Measurements from ENCODE around the gene NDUFA11. TPM values are rescaled to one million over a fixed set of nuclear protein-coding genes. Genes with fewer than 3 reads are reported as not detected.
A peak's percentile ranks its signal among the peaks of the same experiment; 100 is the strongest.

The NDUFA11 gene
- total RNA-seq, 3 donors from 2014 or later, result 186 to 278 (median 186) TPM

GRCh38 chr19:5896365-5897076 is 7.1 kb downstream of the NDUFA11 start:
- peaks cover 0 to 8% of the 10 kb centered on the region in 2 donors for H3K4me1 ChIP-seq
- H3K9me3 ChIP-seq, result no peaks in the 10 kb centered on the region
- DNase-seq (ENCODE audit: low spot score in 2 of 2), result no peak
- H3K27me3 ChIP-seq, result no peaks in the 10 kb centered on the region
- no peak overlapping the region for H3K4me3 ChIP-seq
- intact Hi-C loops (cut with DNase I; ENCODE audit: low total_unique reads), result no loop called here
- peaks cover 7% of the 10 kb centered on the region for H3K36me3 ChIP-seq
- H3K27ac ChIP-seq, result peak overlapping the region in 1 of 2 donors; percentile 68
- TF ChIP-seq POLR2A (IDR thresholded peaks at IDR 0.05) (no peak), CTCF (IDR thresholded peaks at IDR 0.05) (no peak), POLR2AphosphoS5 (IDR thresholded peaks at IDR 0.05) (no peak)

GRCh38 chr19:5895890-5896289 is 7.7 kb downstream of the NDUFA11 start:
- peaks cover 0 to 8% of the 10 kb centered on the region in 2 donors for H3K4me1 ChIP-seq
- TF ChIP-seq POLR2A (IDR thresholded peaks at IDR 0.05) (no peak), POLR2AphosphoS5 (IDR thresholded peaks at IDR 0.05) (no peak), CTCF (IDR thresholded peaks at IDR 0.05) (no peak)
- H3K27ac ChIP-seq, result peak overlapping the region in 1 of 2 donors; percentile 68
- peaks cover 7% of the 10 kb centered on the region for H3K36me3 ChIP-seq
- DNase-seq (ENCODE audit: low spot score in 2 of 2), result no peak
- intact Hi-C loops (cut with DNase I; ENCODE audit: low total_unique reads), result no loop called here
- no peaks in the 10 kb centered on the region for H3K9me3 ChIP-seq
- H3K4me3 ChIP-seq, result no peak overlapping the region
- no peaks in the 10 kb centered on the region for H3K27me3 ChIP-seq

- TF ChIP-seq POLR2AphosphoS5 (IDR thresholded peaks at IDR 0.05) (no peak), CTCF (IDR thresholded peaks at IDR 0.05) (no peak), POLR2A (IDR thresholded peaks at IDR 0.05) (no peak)
- Histone ChIP-seq H3K36me3 (peaks cover 7% of the 10 kb centered on the region), H3K27me3 (no peaks in the 10 kb centered on the region), H3K4me1 (peaks cover 0 to 8% of the 10 kb centered on the region in 2 donors), H3K4me3 (no peak overlapping the region), H3K27ac (peak overlapping the region; percentile 48 to 68), H3K9me3 (no peaks in the 10 kb centered on the region)
- no peak for DNase-seq (ENCODE audit: low spot score in 2 of 2)
- intact Hi-C loops (cut with DNase I; ENCODE audit: low total_unique reads), result no loop called here
These were observed 8.2 kb downstream of the NDUFA11 start for GRCh38 chr19:5895409-5895808.

- H3K4me3 ChIP-seq, result no peak overlapping the region
- H3K4me1 ChIP-seq, result peaks cover 0 to 8% of the 10 kb centered on the region in 2 donors
- no peak for TF ChIP-seq CTCF (IDR thresholded peaks at IDR 0.05)
- TF ChIP-seq POLR2A (IDR thresholded peaks at IDR 0.05), result no peak
- TF ChIP-seq POLR2AphosphoS5 (IDR thresholded peaks at IDR 0.05), result no peak
- no peaks in the 10 kb centered on the region for H3K9me3 ChIP-seq
- no peak for DNase-seq (ENCODE audit: low spot score in 2 of 2)
- H3K27me3 ChIP-seq, result peaks cover 0 to 3% of the 10 kb centered on the region in 2 donors
- peak overlapping the region; percentile 48 to 68 for H3K27ac ChIP-seq
- peaks cover 7% of the 10 kb centered on the region for H3K36me3 ChIP-seq
- intact Hi-C loops (cut with DNase I; ENCODE audit: low total_unique reads), result no loop called here
These were observed 8.8 kb downstream of the NDUFA11 start for GRCh38 chr19:5894704-5895349.

All from breast epithelium (tissue), 4 donors.